NCI-H82 (cell line): Measurements from ENCODE around the gene TMEM170B.

Source experiments
- DNase-seq: peaks from one replicate; lab custom pipeline; 2025; lab: John Stamatoyannopoulos, UW

Gene TMEM170B

GRCh38 chr6:11537229-11538051 is at the start of gene TMEM170B:
TMEM170B (plus strand) TSS chr6:11537749; CDS start chr6:11538278, 529 bp downstream.
- peak; percentile 98 for DNase-seq

DNA sequence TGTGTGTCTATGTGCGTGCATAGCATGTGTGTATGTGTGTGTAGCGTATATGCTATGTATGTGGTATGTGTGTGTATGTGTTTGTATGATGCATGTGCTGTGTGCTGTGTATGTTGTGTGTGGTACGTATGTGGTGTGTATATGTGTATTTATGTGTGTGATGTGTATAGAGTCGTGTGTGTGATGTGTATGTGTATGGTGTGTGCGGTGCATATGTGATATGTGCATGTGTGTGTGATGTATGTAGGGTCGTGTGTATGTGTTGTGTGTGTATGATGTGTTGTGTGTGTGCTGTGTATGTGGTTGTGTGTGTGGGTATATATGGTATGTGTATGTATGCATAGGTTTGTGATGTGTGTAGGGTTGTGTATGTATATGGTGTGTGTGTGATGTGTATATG is 46.6 kb upstream of the TMEM170B start:
- no peak for DNase-seq

- no peak for DNase-seq
These were observed 45.7 kb upstream of the TMEM170B start for GRCh38 chr6:11491596-11492463.

DNA sequence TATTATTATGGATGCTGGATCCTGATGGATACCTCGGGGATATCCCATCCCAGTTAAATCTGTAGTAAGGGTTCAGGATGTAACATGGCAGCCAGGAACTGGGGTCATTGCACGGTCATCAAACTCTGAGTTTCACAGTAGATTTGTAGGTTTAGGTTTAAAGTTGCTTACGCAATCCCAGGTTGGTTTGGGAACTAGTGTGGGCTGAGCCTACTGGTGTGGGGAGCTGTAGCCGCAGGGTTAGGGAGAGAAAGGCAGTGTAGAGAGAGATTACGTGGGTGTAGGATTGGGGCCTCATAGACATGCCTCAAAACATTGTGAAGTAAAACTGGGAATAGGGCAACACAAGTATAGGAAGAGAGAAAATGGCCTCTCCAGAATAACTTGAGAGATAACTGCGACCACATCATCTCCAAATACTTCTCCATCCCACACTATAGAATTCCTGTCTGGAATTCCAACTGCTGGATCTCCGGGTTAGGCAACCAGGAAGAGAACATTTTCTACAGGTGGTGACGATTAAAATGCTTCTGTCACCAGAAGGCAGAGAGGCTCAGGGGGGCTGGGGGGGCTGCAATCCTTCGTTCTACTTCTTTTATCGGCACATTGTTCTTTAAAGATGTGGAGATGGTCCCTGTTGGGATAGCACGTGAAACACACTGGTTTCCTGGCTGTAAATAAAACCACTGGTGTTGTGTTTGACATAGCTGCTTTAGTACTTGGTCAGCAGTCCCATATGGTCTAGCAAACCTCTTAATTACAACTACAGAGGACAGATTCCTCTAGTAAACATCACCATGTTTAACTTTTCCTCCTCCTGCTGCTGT is 44.9 kb upstream of the TMEM170B start:
- DNase-seq: no peak

- DNase-seq: no peak
These were observed 43.6 kb upstream of the TMEM170B start for GRCh38 chr6:11493974-11494373.

- no peak for DNase-seq
These were observed 42.6 kb upstream of the TMEM170B start for GRCh38 chr6:11494786-11495564.

- peak; percentile 79 for DNase-seq
These were observed 41.9 kb upstream of the TMEM170B start for GRCh38 chr6:11495565-11496145.

DNA sequence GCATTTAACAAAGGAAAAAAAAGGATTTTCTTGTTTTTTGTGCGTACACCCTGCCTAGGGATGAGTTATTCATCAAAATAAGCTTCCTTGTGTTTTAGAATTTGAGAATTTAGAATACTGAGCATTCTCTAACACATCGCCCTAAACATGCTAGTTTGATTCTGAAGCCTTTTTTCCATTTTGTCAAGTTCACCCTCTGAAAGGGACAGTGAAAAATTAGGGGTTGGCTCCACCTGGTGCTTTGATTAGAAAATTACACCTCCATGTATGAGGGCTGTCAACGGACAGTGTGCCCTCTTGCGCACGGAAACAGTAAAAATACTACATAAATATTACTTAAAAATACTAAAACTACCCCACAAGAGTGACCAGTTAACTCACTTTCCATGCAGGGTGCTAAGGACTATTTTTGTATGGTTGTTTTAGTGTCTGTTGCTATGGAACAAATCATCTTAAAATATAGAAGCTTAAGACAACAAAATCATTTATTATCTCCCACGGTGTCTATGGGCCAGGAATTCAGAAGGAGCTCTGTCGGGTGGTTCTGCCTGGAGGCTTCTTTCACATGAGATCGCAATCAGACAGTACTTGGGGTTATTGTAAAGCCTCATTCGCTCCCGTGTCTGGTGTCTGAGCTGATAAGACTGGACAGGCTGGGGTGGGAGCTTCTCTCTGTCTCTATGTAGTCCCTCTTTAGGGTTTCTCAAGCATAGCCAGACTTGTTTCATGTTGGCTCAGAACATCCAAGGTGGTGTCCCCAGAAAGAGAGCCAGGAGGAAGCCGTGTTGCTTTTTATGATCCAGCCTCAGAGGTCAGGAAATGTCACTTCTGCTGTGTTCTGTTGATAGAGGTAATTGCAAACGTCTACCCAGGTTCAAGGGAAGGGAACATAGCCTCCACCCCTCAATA is 41.1 kb upstream of the TMEM170B start:
- peak; percentile 88 for DNase-seq

GRCh38 chr6:11497107-11497506 is 40.4 kb upstream of the TMEM170B start:
- DNase-seq: no peak

GRCh38 chr6:11497881-11498280 is 39.7 kb upstream of the TMEM170B start:
- no peak for DNase-seq

DNA sequence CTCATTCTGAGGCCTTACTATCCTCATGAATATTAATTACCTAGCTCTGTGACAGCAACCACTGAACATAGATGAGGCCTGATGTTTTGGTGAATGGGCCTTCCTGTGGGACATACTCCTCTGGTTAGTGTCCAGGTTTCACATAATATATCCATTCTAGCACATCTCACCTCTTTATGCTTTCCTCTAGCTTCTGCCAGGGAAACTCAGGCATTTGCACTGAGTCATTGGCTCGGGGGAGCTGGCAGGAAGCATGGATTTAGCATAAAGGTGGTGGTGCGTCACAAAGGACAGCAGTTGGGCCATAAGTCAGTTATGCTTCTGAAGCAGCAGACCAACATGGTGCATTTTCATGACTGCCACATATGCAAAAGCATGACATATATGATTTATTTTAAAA is 37.5 kb upstream of the TMEM170B start:
- DNase-seq: no peak

GRCh38 chr6:11509471-11509870 is 28.1 kb upstream of the TMEM170B start:
- no peak for DNase-seq

- no peak for DNase-seq
These were observed 22.9 kb upstream of the TMEM170B start for GRCh38 chr6:11514672-11515071.

DNA sequence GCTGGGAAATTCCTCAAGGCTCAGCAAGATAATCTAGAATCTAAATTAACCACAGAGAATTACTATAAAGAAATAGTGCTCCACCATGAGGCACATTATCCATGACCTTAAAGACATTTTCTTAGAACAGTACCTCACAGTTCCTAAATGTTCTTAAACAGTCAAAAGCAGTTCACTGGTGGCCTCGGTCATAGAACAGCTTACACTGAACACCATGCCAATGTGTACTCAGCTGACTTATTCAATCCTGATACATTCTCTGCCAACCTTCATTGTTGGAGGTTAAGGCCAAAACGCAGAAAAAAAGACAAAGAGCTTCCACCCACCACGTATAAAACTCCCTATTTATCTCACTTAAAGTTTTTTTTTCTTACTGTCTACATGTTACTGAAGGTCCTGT is 21.8 kb upstream of the TMEM170B start:
- no peak for DNase-seq

- no peak for DNase-seq
These were observed 14.5 kb upstream of the TMEM170B start for GRCh38 chr6:11522812-11523605.

GRCh38 chr6:11525468-11526155 is 11.9 kb upstream of the TMEM170B start:
- DNase-seq: no peak

DNA sequence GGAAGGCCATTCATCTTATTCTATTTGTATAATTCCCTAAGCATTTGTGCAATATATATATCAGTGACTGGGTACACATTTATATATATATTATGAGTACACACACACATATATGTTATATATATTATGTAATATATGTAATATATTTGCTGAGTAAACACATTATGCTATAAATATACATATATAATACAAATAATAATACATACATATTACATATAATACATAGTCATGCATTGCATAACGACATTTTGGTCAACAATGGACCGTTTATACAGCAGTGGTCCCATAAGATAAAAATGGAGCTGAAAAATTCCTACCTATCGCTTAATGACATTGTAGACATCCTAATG is 11.4 kb upstream of the TMEM170B start:
- DNase-seq: no peak

DNA sequence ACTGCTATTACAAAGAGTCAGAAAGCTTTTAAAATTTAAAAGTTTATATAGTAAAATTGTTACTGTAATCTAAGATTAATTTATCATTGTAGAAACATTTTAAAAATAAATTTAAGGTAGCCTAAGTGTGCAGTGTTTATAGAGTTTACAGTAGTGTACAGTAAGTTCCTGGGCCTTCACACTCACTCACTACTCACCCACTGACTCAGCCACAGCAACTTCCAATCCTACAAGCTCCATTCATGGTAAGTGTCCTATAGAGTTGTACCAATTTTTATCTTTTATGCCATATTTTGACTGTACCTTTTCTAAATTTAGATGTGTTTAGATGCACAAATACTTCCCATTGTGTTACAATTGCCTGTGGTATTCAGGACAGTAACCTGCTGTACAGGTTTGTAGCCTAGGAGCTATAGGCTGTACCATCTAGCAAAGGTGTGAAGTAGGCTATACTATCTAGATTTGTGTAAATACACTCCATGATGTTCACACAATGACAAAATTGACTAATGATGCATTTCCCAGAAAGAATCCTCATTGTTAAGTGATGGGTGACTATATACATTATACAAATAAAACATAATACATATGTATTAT is 10.2 kb upstream of the TMEM170B start:
- no peak for DNase-seq
